HUES64 (cell line): ENCODE measurements around the gene OR2J2. TPM values are rescaled to one million over a fixed set of nuclear protein-coding genes. Genes with fewer than 3 reads are reported as not detected.
"Not testable (repeated sequence)": the region's sequence is repeated elsewhere in the genome, so short reads cannot be mapped to it uniquely, and the experiment has no call there.

Experiments used
- H3K27ac ChIP-seq: 2 replicates; pipeline ENCODE4 v1.7.0; 2013; ENCODE audit warnings: low read depth, low read length, inconsistent platforms
- H3K27me3 ChIP-seq: 2 replicates; pipeline ENCODE4 v1.6.1; 2013; ENCODE audit warnings: mild to moderate bottlenecking, low read length; ENCODE audit not compliant: insufficient read depth
- H3K36me3 ChIP-seq: 2 replicates; pipeline ENCODE4 v1.6.1; 2013; ENCODE audit warnings: mild to moderate bottlenecking, low read length; ENCODE audit not compliant: insufficient read depth
- H3K4me1 ChIP-seq: 2 replicates; pipeline ENCODE4 v1.6.1; 2013; ENCODE audit warnings: mild to moderate bottlenecking, low read length, moderate library complexity; ENCODE audit not compliant: insufficient read depth
- H3K4me3 ChIP-seq: 2 replicates; pipeline ENCODE4 v1.5.1; 2013; ENCODE audit warnings: mild to moderate bottlenecking, low read length, moderate library complexity
- H3K9ac ChIP-seq: 2 replicates; pipeline ENCODE4 v1.6.1; 2013; ENCODE audit warnings: mild to moderate bottlenecking, low read depth, low read length
- H3K9me3 ChIP-seq: 2 replicates; pipeline ENCODE4 v1.6.1; 2013; ENCODE audit warnings: low read depth, low read length; ENCODE audit not compliant: insufficient read depth
- WGBS: fragments of 150-250, 120-280 bp; methylation state at CpG from one replicate; pipeline ENCODE4 v1.1.7; 2013; ENCODE audit warnings: missing lambda C conversion rate; 5-methylcytosine and 5-hydroxymethylcytosine counted together
- polyA plus RNA-seq, 2 experiments: library from polyadenylated mRNA; stranded (reverse); fragments of 50-300 nt; gene quantifications; one replicate each; pipeline ENCODE4 v1.2.3, GENCODE V29; 2013

The OR2J2 gene
- polyA plus RNA-seq (2013, experiment 1 of 2): not detected
- polyA plus RNA-seq (2013, experiment 2 of 2): not detected

DNA sequence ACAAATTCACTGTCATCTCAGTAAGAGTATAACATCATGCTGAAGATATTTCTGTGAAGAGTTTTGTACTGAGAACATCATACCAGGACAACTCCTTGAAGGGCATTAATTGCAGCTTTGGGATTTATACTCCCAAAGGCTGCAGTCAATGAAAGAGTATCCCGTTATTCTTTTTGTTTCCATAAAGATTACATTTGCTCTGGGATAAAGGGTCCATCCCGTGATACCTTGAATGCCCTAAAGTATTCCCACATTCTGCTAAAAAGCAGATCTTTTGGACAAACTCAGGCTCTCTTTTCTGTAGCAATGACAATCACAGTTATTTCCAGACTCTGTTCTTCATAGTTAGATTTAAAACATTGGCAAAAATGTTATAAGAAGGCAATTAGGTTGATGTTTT lies at the start of gene OR2J2:
Gene OR2J2 (plus strand): TSS at position 301 of the 400 bp plus-strand sequence. CDS start 2,729 bp downstream, outside the sequence.
- H3K9ac ChIP-seq, H3K9me3 ChIP-seq, H3K4me1 ChIP-seq, H3K27me3 ChIP-seq, H3K4me3 ChIP-seq, H3K36me3 ChIP-seq, H3K27ac ChIP-seq: not testable (repeated sequence)
- WGBS: 93% methylated on average over 2 of the region's 2 CpGs

DNA sequence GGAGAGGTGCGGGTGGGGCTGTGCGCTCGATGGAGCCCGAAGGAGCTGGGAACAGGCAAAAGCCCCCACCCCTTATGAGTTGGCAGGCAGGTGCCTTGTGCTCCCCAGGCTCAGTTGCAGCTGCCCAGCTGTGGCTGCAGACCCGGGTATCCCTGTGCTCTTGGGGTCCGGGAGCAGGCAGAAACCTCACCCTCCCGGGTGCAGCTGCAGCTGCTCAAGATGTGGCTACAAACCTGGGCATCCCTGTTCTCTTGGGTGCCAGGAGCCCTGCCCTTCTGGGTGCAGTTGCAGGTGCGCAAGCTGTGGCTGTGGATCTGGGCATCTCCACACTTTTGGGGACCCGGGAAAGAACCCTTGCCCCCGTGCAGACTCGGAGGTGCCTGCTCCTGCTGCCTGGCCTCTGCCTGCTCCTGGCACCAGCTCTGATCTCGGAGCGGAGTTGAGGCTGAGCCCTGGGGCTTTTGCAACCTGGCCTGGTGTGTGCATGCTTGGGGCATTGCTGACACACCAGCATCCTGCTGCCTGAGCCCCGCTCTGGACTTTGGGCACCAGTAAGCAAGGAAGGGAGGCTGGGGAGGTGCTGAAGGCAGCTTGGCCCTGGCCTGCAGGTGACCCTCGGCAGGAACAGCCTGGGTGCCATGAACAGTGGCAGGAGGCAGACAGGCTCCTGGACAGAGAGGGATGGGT lies 41.2 kb upstream of the OR2J2 start:
- 85% methylated on average over 15 of the region's 15 CpGs for WGBS
- H3K9ac ChIP-seq: no peak overlapping the region
- no peaks in the 10 kb centered on the region for H3K27me3 ChIP-seq

DNA sequence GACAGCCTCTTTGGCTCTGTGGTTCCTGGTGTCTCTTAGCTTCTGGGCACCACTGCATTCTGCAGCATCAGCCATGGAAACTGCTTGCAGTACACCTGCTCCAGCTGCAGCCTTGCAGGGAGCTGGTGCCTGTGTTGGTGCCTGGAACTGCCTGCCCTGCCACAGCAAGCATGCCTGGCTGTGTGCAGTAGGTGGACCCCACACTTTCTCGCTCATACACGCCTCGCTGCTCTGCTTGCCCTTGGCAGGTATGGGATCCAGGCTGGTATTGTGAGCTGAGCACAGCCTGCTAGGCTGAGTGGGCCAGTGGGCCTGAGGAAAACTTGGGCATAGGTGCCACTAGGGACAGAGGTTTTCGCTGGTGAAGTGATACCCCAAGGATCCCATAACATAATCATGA lies 40.1 kb upstream of the OR2J2 start:
- Histone ChIP-seq H3K9me3 (no peaks in the 10 kb centered on the region), H3K4me3 (no peak overlapping the region), H3K27ac (no peak overlapping the region), H3K36me3 (no peaks in the 10 kb centered on the region), H3K27me3 (no peaks in the 10 kb centered on the region), H3K9ac (no peak overlapping the region), H3K4me1 (no peaks in the 10 kb centered on the region)
- WGBS: 94% methylated on average over 4 of the region's 4 CpGs

More for the DNA sequence above, 41.2 kb upstream of the OR2J2 start:
- no peaks in the 10 kb centered on the region for H3K36me3 ChIP-seq
- no peaks in the 10 kb centered on the region for H3K4me1 ChIP-seq
- H3K27ac ChIP-seq: no peak overlapping the region
- H3K9me3 ChIP-seq: no peaks in the 10 kb centered on the region
- no peak overlapping the region for H3K4me3 ChIP-seq

DNA sequence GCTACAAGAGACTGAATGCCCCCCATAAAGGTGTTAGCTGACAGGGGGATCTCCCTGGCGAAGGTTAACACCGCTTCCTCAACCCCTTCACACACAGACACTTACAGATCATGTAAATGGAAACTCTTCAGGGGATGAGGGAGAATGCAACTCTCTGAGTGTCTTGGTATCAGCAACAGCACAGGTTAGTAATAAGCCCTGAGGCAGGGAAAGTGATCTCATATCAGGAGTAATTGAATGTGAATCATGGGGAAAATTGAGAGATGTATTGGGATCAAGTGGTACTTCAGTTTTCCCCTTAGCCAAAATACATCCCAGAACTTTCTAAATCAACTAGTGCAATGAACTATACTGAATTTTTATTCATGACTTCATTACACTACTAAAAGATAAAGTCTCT lies 39.0 kb upstream of the OR2J2 start:
- Histone ChIP-seq H3K4me1 (no peaks in the 10 kb centered on the region), H3K4me3 (no peak overlapping the region), H3K36me3 (no peaks in the 10 kb centered on the region), H3K9ac (no peak overlapping the region), H3K27me3 (no peaks in the 10 kb centered on the region), H3K9me3 (no peaks in the 10 kb centered on the region), H3K27ac (no peak overlapping the region)
- 100% methylated on average over 2 of the region's 2 CpGs for WGBS

DNA sequence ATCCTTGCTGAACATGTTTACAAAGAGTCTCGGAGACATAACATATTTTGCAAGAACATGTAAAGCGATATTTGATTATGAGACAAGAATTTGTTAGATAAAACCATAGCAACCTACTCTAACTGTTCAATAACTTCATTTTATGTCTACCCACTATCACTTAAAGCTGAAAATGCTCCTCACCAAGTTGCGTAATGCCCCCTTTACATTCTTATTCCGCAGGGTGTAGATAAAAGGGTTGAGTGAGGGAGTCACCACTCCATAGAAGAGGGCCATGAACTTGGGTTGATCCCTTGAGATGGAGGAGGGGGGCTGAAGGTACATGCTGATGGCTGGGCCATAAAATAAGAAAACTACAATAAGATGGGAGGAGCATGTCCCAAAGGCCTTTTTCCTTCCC lies 33.0 kb upstream of the OR2J2 start:
- no peak overlapping the region for H3K9ac ChIP-seq
- 95% methylated on average over 2 of the region's 4 CpGs for WGBS
- no peak overlapping the region for H3K4me3 ChIP-seq
- H3K27ac ChIP-seq: no peak overlapping the region
- no peaks in the 10 kb centered on the region for H3K27me3 ChIP-seq
- H3K9me3 ChIP-seq: peaks cover 14% of the 10 kb centered on the region; the same call in 1 of the 2 replicates
- H3K36me3 ChIP-seq: no peaks in the 10 kb centered on the region
- no peaks in the 10 kb centered on the region for H3K4me1 ChIP-seq

DNA sequence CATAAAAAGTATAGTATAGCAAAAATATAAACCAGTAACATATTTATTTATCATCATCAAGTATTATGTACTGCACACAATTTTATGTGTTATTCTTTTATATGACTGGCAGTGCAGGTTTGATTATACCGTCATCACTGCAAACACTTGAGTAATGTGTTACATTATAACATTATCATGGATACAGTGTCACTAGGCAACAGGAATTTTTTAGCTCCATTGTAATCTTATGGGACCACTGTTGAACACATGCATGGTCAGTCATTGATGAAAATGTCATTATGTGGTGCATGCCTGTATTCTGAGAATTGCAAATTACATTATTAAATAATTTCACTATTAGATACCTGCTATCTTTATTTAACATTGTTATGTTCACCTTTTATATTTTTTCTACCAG lies 29.1 kb upstream of the OR2J2 start:
- Histone ChIP-seq H3K4me1 (no peaks in the 10 kb centered on the region; the same call in 1 of the 2 replicates), H3K27ac (no peak overlapping the region), H3K36me3 (no peaks in the 10 kb centered on the region), H3K4me3 (no peak overlapping the region), H3K27me3 (no peaks in the 10 kb centered on the region), H3K9me3 (peaks cover 32% of the 10 kb centered on the region), H3K9ac (no peak overlapping the region)
- 100% methylated on average over 1 of the region's 1 CpG for WGBS

DNA sequence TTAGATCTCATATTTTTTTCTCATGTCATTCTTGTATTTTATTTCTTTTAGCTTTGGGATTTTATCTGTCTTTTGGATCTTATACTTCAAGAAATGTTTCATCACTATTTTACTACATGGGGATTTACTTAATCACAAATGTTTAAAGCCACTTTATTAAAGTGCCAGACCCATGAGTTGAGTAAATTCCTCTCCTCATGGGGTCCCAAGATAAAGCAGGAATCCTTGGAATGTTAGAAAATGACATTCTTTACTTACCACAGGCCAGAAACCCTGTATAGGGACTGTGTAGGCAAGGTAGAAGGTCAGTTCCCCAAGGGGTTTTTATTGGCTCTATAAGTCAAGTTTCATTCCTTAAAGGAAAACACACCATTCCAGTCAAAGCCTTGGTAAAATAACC lies 28.4 kb upstream of the OR2J2 start:
- H3K9ac ChIP-seq: no peak overlapping the region
- no peaks in the 10 kb centered on the region for H3K27me3 ChIP-seq
- H3K4me1 ChIP-seq: no peaks in the 10 kb centered on the region; the same call in 1 of the 2 replicates
- H3K36me3 ChIP-seq: no peaks in the 10 kb centered on the region
- peaks cover 32% of the 10 kb centered on the region for H3K9me3 ChIP-seq
- no peak overlapping the region for H3K27ac ChIP-seq
- no peak overlapping the region for H3K4me3 ChIP-seq

DNA sequence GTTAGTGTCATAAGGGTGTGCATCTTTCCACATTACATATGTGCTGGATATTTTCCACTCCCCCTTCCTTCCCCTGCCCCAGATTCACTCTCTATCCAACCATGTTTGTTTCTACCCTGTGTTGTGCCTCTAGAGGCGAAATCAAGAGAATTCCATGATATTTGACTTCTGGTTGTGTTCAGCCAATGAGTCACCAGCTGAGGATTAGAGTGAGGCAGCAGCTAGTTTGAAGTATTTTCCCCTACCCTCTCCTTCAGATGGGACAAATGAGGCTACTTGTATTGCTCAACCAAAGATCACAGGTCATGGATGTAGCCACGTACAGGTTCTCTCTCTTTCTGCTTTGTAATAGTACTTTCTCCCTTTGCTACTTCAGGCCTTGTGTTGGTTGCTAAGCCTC lies 24.5 kb upstream of the OR2J2 start:
- no peak overlapping the region for H3K9ac ChIP-seq
- no peaks in the 10 kb centered on the region for H3K27me3 ChIP-seq
- 77% methylated on average over 2 of the region's 2 CpGs for WGBS
- H3K9me3 ChIP-seq: peaks cover 32% of the 10 kb centered on the region
- no peak overlapping the region for H3K27ac ChIP-seq
- no peaks in the 10 kb centered on the region; the same call in 1 of the 2 replicates for H3K4me1 ChIP-seq
- no peaks in the 10 kb centered on the region for H3K36me3 ChIP-seq
- no peak overlapping the region for H3K4me3 ChIP-seq

DNA sequence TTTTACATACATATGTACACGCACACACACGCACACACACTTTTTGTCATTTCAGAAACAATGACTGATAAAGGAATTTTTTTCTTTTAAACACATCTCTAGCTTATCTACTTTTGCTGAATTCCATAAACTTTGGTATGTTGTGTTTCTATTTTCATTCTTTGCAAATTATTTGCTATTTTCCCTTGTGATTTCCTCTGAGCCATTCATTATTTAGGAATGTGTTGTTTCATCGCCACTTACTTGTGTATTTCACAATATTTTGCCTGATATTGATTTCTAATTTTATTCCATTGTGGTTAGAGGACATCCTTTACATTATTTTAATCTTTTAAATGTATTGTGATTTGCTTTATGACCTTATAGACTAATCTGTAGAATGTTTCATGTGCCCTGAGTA lies 23.6 kb upstream of the OR2J2 start:
- Histone ChIP-seq H3K4me1 (no peaks in the 10 kb centered on the region; the same call in 1 of the 2 replicates), H3K27me3 (no peaks in the 10 kb centered on the region), H3K9ac (no peak overlapping the region), H3K36me3 (no peaks in the 10 kb centered on the region), H3K27ac (no peak overlapping the region), H3K9me3 (peaks cover 24% of the 10 kb centered on the region), H3K4me3 (no peak overlapping the region)
- WGBS: no CpG with 5 or more reads among the region's 3 CpGs

DNA sequence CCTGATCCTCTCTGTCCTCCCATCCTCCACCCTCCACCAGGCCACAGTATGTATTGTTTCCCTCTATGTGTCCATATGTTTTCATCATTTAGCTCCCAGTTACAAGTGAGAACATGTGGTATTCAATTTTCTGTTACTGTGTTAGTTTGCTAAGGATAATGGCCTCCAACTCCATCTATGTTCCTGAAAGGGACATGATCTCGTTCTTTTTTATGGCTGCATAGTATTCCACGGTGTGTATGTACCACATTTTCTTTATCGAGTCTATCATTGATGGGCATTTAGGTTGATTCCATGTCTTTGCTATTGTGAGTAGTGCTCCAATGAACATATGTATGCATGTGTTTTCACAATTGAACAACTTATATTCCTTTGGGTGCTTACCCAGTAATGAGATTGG lies 21.3 kb upstream of the OR2J2 start:
- not testable (repeated sequence) for H3K9me3 ChIP-seq, H3K4me1 ChIP-seq, H3K36me3 ChIP-seq, H3K27me3 ChIP-seq, H3K9ac ChIP-seq, H3K27ac ChIP-seq, H3K4me3 ChIP-seq
- 81% methylated on average over 3 of the region's 3 CpGs for WGBS

DNA sequence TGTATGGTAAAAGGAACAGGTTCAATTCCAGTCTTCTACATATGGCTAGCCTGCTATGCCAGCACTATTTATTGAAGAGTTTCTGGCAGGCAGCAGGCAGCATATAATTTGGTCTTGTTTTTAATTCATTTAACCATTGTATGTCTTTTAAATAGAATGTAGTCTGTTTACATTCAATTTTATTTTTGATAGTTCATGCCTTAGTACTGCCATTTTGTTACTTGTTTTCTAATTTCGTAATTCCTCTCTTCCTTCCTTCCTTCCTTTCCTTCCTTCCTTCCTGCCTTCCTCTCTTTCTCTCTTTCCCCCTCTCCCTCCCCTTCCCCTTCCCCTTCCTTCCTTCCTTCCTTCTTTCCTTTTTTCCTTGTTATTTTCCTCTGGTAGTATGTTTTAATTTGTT lies 17.6 kb upstream of the OR2J2 start:
- no peaks in the 10 kb centered on the region for H3K36me3 ChIP-seq
- H3K27me3 ChIP-seq: no peaks in the 10 kb centered on the region
- no peaks in the 10 kb centered on the region for H3K4me1 ChIP-seq
- no peaks in the 10 kb centered on the region; the same call in 1 of the 2 replicates for H3K9me3 ChIP-seq
- H3K27ac ChIP-seq: no peak overlapping the region
- 92% methylated on average over 1 of the region's 1 CpG for WGBS
- no peak overlapping the region for H3K4me3 ChIP-seq
- H3K9ac ChIP-seq: no peak overlapping the region

DNA sequence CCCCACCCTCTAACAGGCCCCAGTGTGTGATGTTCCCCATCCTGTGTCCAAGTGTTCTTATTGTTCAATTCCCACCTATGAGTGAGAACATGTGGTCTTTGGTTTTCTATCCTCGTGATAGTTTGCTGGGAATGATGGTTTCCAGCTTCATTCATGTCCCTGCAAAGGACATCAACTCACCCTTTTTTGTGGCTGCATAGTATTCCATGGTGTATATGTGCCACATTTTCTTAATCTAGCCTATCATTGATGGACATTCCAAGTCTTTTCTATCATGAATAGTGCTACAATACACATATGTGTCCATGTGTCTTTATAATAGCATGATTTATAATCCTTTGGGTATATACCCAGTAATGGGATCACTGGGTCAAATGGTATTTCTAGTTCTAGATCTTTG lies 15.5 kb upstream of the OR2J2 start:
- 100% methylated on average over 1 of the region's 1 CpG for WGBS

More for the DNA sequence above, 15.5 kb upstream of the OR2J2 start:
- H3K27me3 ChIP-seq, H3K4me3 ChIP-seq, H3K9me3 ChIP-seq, H3K27ac ChIP-seq, H3K4me1 ChIP-seq, H3K36me3 ChIP-seq, H3K9ac ChIP-seq: not testable (repeated sequence)
